A172 (cell line): ENCODE measurements around the gene KIF1B. TPM values are rescaled to one million over a fixed set of nuclear protein-coding genes. Genes with fewer than 3 reads are reported as not detected.
A peak's percentile ranks its signal among the peaks of the same experiment; 100 is the strongest.

ENCODE experiments used
- DNase-seq: peaks from one replicate; pipeline ENCODE4 v3.0.0-alpha.2; 2015; ENCODE audit warnings: low spot score
- total RNA-seq: library from RNA; depleted of rRNA; stranded (reverse); fragments of >200 nt; shearing (Covaris generic); gene quantifications from 2 replicates; pipeline ENCODE4 v1.2.3, GENCODE V29; 2014; rRNA removed

The KIF1B gene
- total RNA-seq, 1 experiment from 2014 or later: 18.9 TPM

DNA sequence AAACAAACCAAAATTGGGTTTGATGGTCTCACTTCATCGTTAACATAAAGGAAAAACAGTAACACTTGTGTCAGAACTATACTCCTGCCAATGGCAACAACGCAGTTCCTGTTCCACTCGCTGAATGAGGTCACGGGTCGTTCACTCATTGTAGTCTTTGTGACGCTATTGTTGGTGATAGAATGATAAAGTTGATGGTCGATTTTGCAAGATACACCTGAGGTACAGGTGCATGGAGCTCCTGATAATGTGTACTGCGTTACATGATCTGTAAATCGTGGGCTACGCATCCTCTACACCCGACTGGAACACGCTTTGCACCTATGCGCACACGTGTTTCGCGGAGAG is 219.5 kb downstream of the KIF1B start:
- no peak for DNase-seq

DNA sequence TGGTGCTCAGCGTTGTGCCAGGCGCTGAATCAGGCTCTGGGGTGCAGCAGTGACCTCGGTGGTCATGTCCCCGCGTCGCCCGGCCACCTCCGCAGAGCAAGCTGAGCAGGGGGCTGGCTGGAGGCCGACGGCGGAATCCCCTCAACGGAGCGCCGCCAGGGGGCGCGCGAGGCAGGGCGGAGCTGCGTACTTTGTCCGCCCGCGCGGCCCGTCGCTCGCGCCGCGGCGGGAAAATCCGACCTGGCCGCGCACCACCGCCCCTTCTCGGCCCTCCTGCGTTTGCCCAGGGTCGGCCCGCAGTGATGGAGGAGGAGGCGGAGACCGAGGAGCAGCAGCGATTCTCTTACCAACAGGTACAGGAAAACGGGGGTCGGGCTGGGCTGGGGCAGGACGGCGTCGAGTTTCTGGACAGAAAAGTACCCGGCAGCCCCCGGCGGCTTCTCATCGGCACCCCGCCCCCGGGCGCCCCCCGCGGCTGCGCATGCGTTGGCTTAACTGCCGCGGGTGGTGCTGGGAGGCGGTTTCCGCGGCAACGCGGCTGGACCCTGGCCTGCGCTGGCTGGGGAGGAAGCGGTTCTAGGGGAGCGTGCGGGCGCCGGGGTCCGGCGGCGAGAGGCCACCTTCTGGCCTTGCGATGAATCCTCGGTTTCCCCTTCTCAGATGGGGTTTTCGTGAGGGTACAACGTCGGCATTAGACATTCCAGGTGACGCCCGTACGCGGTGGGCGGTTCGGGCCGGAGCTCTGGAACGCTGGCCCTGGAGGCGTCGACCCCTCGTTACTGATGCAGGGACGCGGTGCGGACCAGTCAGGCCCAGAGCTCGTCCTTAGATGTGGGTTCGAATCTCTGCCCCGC is 220.1 kb downstream of the KIF1B start, which contains the start of gene CENPS:
TSS of gene CENPS (plus strand) at position 218 of the 854 bp plus-strand sequence. CDS start at position 303, 85 bp downstream.
- peak; percentile 61 for DNase-seq

Other genes starting within 250 kb of the KIF1B start
- not detected in 2 replicates for gene RBP7, start 213.3 kb upstream of the KIF1B start, total RNA-seq
- 22.2 and 23.5 TPM in 2 replicates for gene UBE4B, start 177.6 kb upstream of the KIF1B start, total RNA-seq
- gene PGD, start 188.5 kb downstream of the KIF1B start, total RNA-seq: 114 and 146 TPM in 2 replicates
- 11.6 and 15.2 TPM in 2 replicates for gene CENPS, start 219.9 kb downstream of the KIF1B start, total RNA-seq
- not detected in 2 replicates for gene CORT, start 239.5 kb downstream of the KIF1B start, total RNA-seq